T-cell (primary cell): Measurements from ENCODE around the gene NAPG. TPM values are rescaled to one million over a fixed set of nuclear protein-coding genes. Genes with fewer than 3 reads are reported as not detected.
"Not testable (repeated sequence)": the region's sequence is repeated elsewhere in the genome, so short reads cannot be mapped to it uniquely, and the experiment has no call there.

Experiments
- ATAC-seq, 4 experiments: fragments of 200-7000 bp in 3 of 4; fragments of 150-1000 bp in 1 of 4; cut with Tn5 transposase; replicated peaks in 1 of 4; 1 replicate in 3 of 4; 2 replicates in 1 of 4; pipeline ENCODE4 v1.10.0; 2021; ENCODE audit warnings: moderate library complexity in 3 of 4, mild to moderate bottlenecking in 2 of 4, moderate number of reproducible peaks in 1 of 4
- CTCF ChIA-PET, 2 donors: fragments of 300-600 bp; sonication (Branson Sonifier 250); formaldehyde crosslinking; loops; one replicate each; lab custom pipeline; 2022; ENCODE audit warnings: antibody characterized with exemption in 2 of 2; lab: Charles Lee
- POLR2A ChIA-PET, 2 donors: fragments of 300-600 bp; sonication (Branson Sonifier 250); formaldehyde crosslinking; loops; one replicate each; lab custom pipeline; 2022; ENCODE audit warnings: antibody characterized with exemption in 2 of 2; lab: Charles Lee
- DNase-seq, 35 experiments: peaks; one replicate each; pipeline versions ENCODE4 v3.0.0 to v3.0.0-alpha.2; 2013 to 2023
- H3K27ac ChIP-seq: one replicate; pipeline ENCODE4 v1.5.1; 2013; ENCODE audit warnings: low read length
- H3K27me3 ChIP-seq, 2 experiments: replicated peaks in 1 of 2; 1 replicate in 1 of 2; 2 replicates in 1 of 2; pipeline versions ENCODE4 v1.6.1 to v1.7.0; 2013; ENCODE audit warnings: low read length in 1 of 2, mixed read lengths in 1 of 2; ENCODE audit not compliant: control insufficient read depth in 2 of 2, insufficient read depth in 2 of 2; ENCODE audit errors: extremely low read depth in 1 of 2
- H3K36me3 ChIP-seq, 2 donors: 1 replicate in 1 of 2; 2 replicates in 1 of 2; pipeline versions ENCODE4 v1.6.1 to v1.7.0; 2013; ENCODE audit warnings: low read length in 1 of 2; ENCODE audit not compliant: control insufficient read depth in 2 of 2, insufficient read depth in 1 of 2; ENCODE audit errors: extremely low read depth in 1 of 2
- H3K4me1 ChIP-seq, 2 experiments: 1 replicate in 1 of 2; 2 replicates in 1 of 2; pipeline versions ENCODE4 v1.6.1 to v1.7.0; 2013; ENCODE audit warnings: low read length in 2 of 2, mixed read lengths in 1 of 2; ENCODE audit not compliant: insufficient read depth in 2 of 2, control insufficient read depth in 1 of 2; ENCODE audit errors: extremely low read depth in 1 of 2
- H3K4me3 ChIP-seq, 2 donors: 1 replicate in 1 of 2; 2 replicates in 1 of 2; pipeline versions ENCODE4 v1.5.1 to v1.7.0; 2013; ENCODE audit warnings: mild to moderate bottlenecking in 2 of 2, low read length in 1 of 2, moderate library complexity in 1 of 2; ENCODE audit not compliant: control insufficient read depth in 1 of 2; ENCODE audit errors: extremely low read depth in 1 of 2
- H3K9me3 ChIP-seq: 2 replicates; pipeline ENCODE4 v1.7.0; 2013
- H3K27ac Mint-ChIP-seq, 2 donors: one replicate each; pipeline ENCODE4 v1.8.0; 2020 to 2021; ENCODE audit warnings: mild to moderate bottlenecking in 2 of 2, mixed read lengths in 2 of 2
- H3K27me3 Mint-ChIP-seq, 2 donors: one replicate each; pipeline ENCODE4 v1.8.0; 2021 to 2022; ENCODE audit warnings: mixed read lengths in 2 of 2
- H3K36me3 Mint-ChIP-seq: one replicate; pipeline ENCODE4 v1.8.0; 2021; ENCODE audit warnings: mixed read lengths
- H3K4me1 Mint-ChIP-seq, 3 donors: one replicate each; pipeline ENCODE4 v1.8.0; 2020 to 2022; ENCODE audit warnings: mixed read lengths in 3 of 3, mild to moderate bottlenecking in 1 of 3
- H3K4me3 Mint-ChIP-seq, 3 donors: one replicate each; pipeline ENCODE4 v1.8.0; 2020 to 2022; ENCODE audit warnings: mild to moderate bottlenecking in 3 of 3, mixed read lengths in 3 of 3, moderate library complexity in 3 of 3
- H3K9me3 Mint-ChIP-seq, 3 donors: one replicate each; pipeline ENCODE4 v1.8.0; 2020 to 2022; ENCODE audit warnings: mixed read lengths in 3 of 3
- WGBS: methylation state at CpG from one replicate; pipeline ENCODE4 v1.1.5; 2013; ENCODE audit warnings: missing lambda C conversion rate; ENCODE audit not compliant: insufficient coverage; 5-methylcytosine and 5-hydroxymethylcytosine counted together
- total RNA-seq, 35 experiments: library from RNA in 6 of 35; stranded (reverse) in 6 of 35; fragments of 120-200 nt in 1 of 35; gene quantifications; one replicate each; pipeline versions ENCODE4 v1.2.1 to v1.2.4 and lab custom pipeline; 2013 to 2026

NAPG gene
- total RNA-seq, 5 donors from 2014 or later (not counting 1 experiment from before 2014, with no cell fraction given), result 22.6 to 33.4 (median 28.0) TPM

DNA sequence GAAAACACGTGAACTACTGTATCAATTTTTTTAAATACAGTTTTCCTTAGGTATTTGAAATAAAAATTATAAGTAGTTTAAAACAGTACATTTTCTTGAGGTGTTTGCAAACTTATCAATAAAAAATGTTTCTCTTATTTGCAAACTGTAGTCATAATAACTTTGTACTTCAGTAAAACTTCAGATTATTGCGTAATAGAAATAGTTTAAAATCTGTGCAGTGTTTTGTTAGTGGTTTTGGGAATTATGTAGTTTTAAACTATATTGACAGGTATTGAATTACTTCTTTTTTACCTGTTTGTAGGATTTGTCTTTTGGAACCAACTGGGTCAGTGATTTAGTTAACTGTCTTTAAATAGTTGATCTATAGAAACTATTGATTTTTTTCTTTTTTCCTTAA, 7.3 kb downstream of the NAPG start:
- Histone ChIP-seq H3K4me3 (no peak overlapping the region), H3K4me1 (peaks cover 4 to 6% of the 10 kb centered on the region in 2 experiments), H3K27me3 (no peaks in the 10 kb centered on the region), H3K36me3 (peaks cover 0 to 13% of the 10 kb centered on the region in 2 donors), H3K9me3 (no peaks in the 10 kb centered on the region), H3K27ac (no peak overlapping the region)
- DNase-seq, result no peak
- Mint-ChIP-seq H3K4me3 (no peak overlapping the region), H3K27ac (no peak overlapping the region), H3K4me1 (peaks cover 33 to 41% (median 36%) of the 10 kb centered on the region in 3 donors), H3K9me3 (no peaks in the 10 kb centered on the region), H3K27me3 (no peaks in the 10 kb centered on the region), H3K36me3 (peaks cover 25% of the 10 kb centered on the region)
- ATAC-seq, result no peak
- POLR2A ChIA-PET, result no interaction called here
- no CpG with 5 or more reads among the region's 2 CpGs for WGBS
- CTCF ChIA-PET, result no interaction called here

DNA sequence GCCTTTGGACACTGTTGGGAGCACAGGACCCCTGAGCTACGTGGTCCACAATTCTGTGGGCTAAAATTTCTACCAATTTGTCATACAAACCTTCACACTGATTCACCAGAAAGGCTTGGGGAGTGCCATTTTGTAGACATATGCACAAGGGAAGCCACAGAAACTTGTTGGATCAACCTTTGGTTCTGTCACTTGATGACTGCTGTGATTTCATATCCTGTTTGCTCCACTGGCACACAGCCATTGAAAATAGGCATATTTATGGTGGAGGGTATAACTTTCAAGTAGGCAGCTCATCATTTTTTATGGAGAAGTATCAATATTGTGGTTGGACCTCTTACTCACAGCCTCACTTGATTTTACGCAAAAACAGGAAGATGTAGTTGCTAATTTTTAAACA, 10.5 kb downstream of the NAPG start:
- Mint-ChIP-seq H3K4me1 (peaks cover 6 to 14% (median 6%) of the 10 kb centered on the region in 3 donors), H3K27ac (no peak overlapping the region), H3K27me3 (no peaks in the 10 kb centered on the region), H3K4me3 (no peak overlapping the region), H3K36me3 (peaks cover 47% of the 10 kb centered on the region), H3K9me3 (no peaks in the 10 kb centered on the region)
- CTCF ChIA-PET, result interaction anchor here in 1 of 2 donors (1.2 kb wide), 1 partner anchor 14 kb away, joined by 4 read pairs; no protein-coding TSS in a partner anchor
- H3K27me3 ChIP-seq, result no peaks in the 10 kb centered on the region
- POLR2A ChIA-PET, result no interaction called here
- no peak for ATAC-seq
- peaks cover 0 to 34% of the 10 kb centered on the region in 2 donors for H3K36me3 ChIP-seq
- no peaks in the 10 kb centered on the region for H3K9me3 ChIP-seq
- H3K4me3 ChIP-seq, result no peak overlapping the region
- WGBS, result no CpG with 5 or more reads among the region's 2 CpGs
- no peaks in the 10 kb centered on the region for H3K4me1 ChIP-seq
- no peak overlapping the region for H3K27ac ChIP-seq
- DNase-seq, result no peak

DNA sequence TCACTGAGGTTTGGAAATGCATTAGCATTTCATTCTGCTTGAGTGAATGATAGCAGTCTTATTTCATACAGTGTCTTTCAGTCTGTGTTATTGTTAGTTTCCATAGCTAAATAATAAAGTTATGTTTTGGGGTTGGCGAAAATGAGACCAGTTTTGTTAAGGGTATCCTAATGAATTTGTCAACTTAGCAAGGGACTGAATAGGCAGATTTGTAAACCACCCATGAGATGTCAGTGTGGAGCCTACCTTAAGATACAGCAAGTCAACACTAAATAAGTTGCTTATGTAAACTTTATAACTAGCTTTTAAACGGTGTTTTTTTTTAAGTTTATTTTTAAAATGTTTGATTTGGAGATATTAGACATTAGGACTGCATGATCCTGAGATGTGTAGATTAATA, 11.9 kb downstream of the NAPG start:
- peaks cover 0 to 47% of the 10 kb centered on the region in 2 donors for H3K36me3 ChIP-seq
- H3K4me1 ChIP-seq, result no peaks in the 10 kb centered on the region
- H3K4me3 ChIP-seq, result no peak overlapping the region
- no peak overlapping the region for H3K4me3 Mint-ChIP-seq
- no peaks in the 10 kb centered on the region for H3K27me3 ChIP-seq
- H3K27ac ChIP-seq, result no peak overlapping the region
- no peak overlapping the region for H3K27ac Mint-ChIP-seq
- CTCF ChIA-PET, result no interaction called here
- H3K9me3 ChIP-seq, result no peaks in the 10 kb centered on the region
- WGBS, result no CpG with 5 or more reads among the region's 2 CpGs
- peaks cover 3 to 10% (median 6%) of the 10 kb centered on the region in 3 donors for H3K4me1 Mint-ChIP-seq
- no peaks in the 10 kb centered on the region for H3K27me3 Mint-ChIP-seq
- ATAC-seq, result no peak
- no peaks in the 10 kb centered on the region for H3K9me3 Mint-ChIP-seq
- DNase-seq, result no peak
- peaks cover 57% of the 10 kb centered on the region for H3K36me3 Mint-ChIP-seq
- POLR2A ChIA-PET, result no interaction called here

DNA sequence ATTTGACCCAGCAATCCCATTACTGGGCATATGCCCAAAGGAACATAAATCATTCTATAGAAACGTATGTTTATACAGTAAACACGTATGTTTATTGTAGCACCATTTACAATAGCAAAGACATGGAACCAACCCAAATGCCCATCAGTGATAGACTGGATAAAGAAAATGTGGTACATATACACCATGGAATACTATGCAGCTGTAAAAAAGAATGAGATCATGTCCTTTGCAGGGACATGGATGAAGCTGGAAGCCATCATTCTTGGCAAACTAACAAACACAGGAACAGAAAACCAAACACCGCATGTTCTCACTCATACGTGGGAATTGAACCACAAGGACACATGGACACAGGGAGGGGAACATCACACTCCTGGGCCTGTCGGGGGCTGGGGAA, 13.3 kb downstream of the NAPG start:
- ATAC-seq, H3K4me3 Mint-ChIP-seq, H3K4me3 ChIP-seq, H3K9me3 ChIP-seq, H3K4me1 ChIP-seq, POLR2A ChIA-PET, H3K9me3 Mint-ChIP-seq, DNase-seq, CTCF ChIA-PET, H3K27me3 ChIP-seq, H3K27ac ChIP-seq, H3K27me3 Mint-ChIP-seq, H3K27ac Mint-ChIP-seq, H3K4me1 Mint-ChIP-seq: not testable (repeated sequence)
- peaks cover 61% of the 10 kb centered on the region for H3K36me3 Mint-ChIP-seq
- peaks cover 0 to 57% of the 10 kb centered on the region in 2 donors for H3K36me3 ChIP-seq
- no CpG with 5 or more reads among the region's 5 CpGs for WGBS

DNA sequence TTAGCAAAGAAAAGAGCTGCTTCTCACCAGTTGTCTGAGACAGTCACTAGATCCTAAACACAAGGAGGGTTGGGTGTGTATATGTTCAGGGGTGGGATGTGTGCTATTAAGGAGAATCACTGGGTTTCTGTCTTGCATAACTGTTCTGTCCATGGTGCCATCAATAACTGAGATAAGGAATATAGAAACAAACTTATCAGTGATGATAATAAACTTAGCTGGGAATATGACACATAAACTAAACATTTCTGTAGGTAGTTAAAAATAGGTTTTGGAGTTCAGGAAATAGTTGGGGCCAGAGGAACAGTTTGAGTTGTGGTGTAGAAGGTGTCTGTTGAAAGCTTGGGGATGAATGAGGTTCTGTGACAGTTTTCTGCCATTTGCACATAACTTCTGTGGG, 17.4 kb downstream of the NAPG start:
- no peaks in the 10 kb centered on the region for H3K27me3 ChIP-seq
- no peaks in the 10 kb centered on the region for H3K4me1 ChIP-seq
- no peaks in the 10 kb centered on the region for H3K9me3 ChIP-seq
- ChIA-PET CTCF (interaction anchor here in 1 of 2 donors (1.4 kb wide), 1 partner anchor 17 kb away, joined by 3 read pairs; no protein-coding TSS in a partner anchor), POLR2A (no interaction called here)
- ATAC-seq (no peak), DNase-seq (no peak)
- Mint-ChIP-seq H3K36me3 (peaks cover 74% of the 10 kb centered on the region), H3K9me3 (no peaks in the 10 kb centered on the region), H3K4me3 (no peak overlapping the region), H3K27ac (no peak overlapping the region), H3K4me1 (peaks cover 0 to under 1% (median 0%) of the 10 kb centered on the region in 3 donors), H3K27me3 (no peaks in the 10 kb centered on the region)
- H3K36me3 ChIP-seq, result peaks cover 6 to 83% of the 10 kb centered on the region in 2 donors
- H3K4me3 ChIP-seq, result no peak overlapping the region
- H3K27ac ChIP-seq, result no peak overlapping the region

DNA sequence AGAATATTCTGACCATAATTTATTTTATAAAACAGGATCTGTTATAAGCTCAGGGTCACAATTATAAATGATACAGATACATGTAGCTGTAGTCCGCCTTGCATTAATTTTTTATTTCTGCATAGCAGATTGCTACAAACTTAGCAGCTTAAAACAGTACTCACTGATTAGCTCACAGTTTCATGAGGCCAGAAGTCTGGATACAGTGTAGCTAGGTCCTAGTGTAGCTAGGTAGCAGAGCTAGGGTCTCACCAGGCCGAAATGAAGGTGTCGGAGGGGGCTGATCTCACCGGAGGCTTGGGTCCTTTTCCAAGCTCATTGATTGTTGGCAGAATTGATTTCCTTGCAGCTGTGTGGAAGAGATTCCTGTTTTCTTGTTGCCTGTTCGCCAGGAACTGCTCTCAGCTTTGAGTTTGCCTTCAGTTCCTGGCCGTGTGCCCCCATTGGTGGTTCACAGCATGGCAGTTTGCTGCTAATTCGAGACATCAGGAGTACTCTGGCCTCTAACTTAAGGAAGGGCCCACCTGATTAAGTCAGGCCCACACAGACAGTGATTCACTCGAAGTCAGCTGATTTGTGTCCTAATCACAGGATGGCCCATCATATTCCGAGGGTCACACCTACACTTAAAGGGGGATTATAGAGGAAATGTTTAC, 18.4 kb downstream of the NAPG start:
- Histone ChIP-seq H3K4me3 (no peak overlapping the region), H3K27ac (no peak overlapping the region), H3K4me1 (no peaks in the 10 kb centered on the region), H3K27me3 (no peaks in the 10 kb centered on the region), H3K9me3 (no peaks in the 10 kb centered on the region), H3K36me3 (peaks cover 6 to 87% of the 10 kb centered on the region in 2 donors)
- 97% methylated on average over 6 of the region's 9 CpGs for WGBS
- no peak overlapping the region for H3K4me3 Mint-ChIP-seq
- ATAC-seq, result no peak
- DNase-seq, result no peak
- H3K9me3 Mint-ChIP-seq, result no peaks in the 10 kb centered on the region
- no peak overlapping the region for H3K27ac Mint-ChIP-seq
- CTCF ChIA-PET, result interaction anchor here in 1 of 2 donors (1.4 kb wide), 1 partner anchor 16 kb away, joined by 3 read pairs; no protein-coding TSS in a partner anchor
- POLR2A ChIA-PET, result no interaction called here
- H3K4me1 Mint-ChIP-seq, result no peaks in the 10 kb centered on the region
- peaks cover 73% of the 10 kb centered on the region for H3K36me3 Mint-ChIP-seq
- no peaks in the 10 kb centered on the region for H3K27me3 Mint-ChIP-seq
